ENCODE results near the gene CCDC60. TPM values are rescaled to one million over a fixed set of nuclear protein-coding genes. Genes with fewer than 3 reads are reported as not detected.

CCDC60 gene
- total and polyA plus RNA-seq, 2 experiments from 2014 or later, result not detected

DNA sequence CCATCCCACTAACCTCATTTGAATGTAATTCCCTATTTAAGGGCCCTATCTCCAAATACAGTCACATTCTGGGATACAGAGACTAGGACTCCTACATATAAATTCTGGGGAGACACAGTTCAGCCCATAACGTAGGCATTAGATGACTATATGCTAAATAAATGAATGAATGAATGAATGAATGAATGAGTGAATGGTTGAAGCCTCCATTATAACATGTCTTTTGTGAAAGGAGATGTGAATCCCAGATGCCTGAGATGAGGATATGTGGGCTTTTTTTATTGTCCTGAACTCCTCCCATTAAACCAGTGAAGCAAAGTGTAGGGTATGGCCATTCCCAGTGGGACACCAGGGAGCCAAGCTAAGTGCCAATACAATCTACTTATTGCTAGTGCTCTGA, 238.6 kb downstream of the CCDC60 start:
- H3K36me3 ChIP-seq (ENCODE audit: low read depth), result no peaks in the 10 kb centered on the region
- no peaks in the 10 kb centered on the region for H3K9me3 ChIP-seq (ENCODE audit: low read depth)
- TF ChIP-seq EZH2phosphoT487 (IDR thresholded peaks at IDR 0.05; ENCODE audit: insufficient read depth, low read depth), result no peak
- no peak for TF ChIP-seq EZH2 (IDR thresholded peaks at IDR 0.05; ENCODE audit: insufficient read depth, poor library complexity, severe bottlenecking)
- no peaks in the 10 kb centered on the region for H3K9me2 ChIP-seq (ENCODE audit: insufficient read depth)
- H3K4me3 ChIP-seq, result no peak overlapping the region
- H3F3A ChIP-seq (ENCODE audit: insufficient read depth), result no peaks in the 10 kb centered on the region
- H3K79me2 ChIP-seq (ENCODE audit: insufficient read depth), result no peaks in the 10 kb centered on the region
- 9% methylated on average over 1 of the region's 1 CpG for WGBS, 2 experiments (ENCODE audit: low coverage in 1 of 2, low lambda C conversion rate in 2 of 2, missing lambda C conversion rate in 2 of 2)
- H4K20me1 ChIP-seq (ENCODE audit: insufficient read depth), result no peaks in the 10 kb centered on the region
- in situ Hi-C loops (cut with MboI), result no loop called here
- H3K9ac ChIP-seq, result no peak overlapping the region
- no peaks in the 10 kb centered on the region for H3K4me1 ChIP-seq (ENCODE audit: insufficient read depth)
- no peak overlapping the region for H3K27ac ChIP-seq
- DNase-seq, result no peak
- no peak overlapping the region for H3K4me2 ChIP-seq (ENCODE audit: unreplicated experiment)
- H2AFZ ChIP-seq, result no peak overlapping the region
- no peaks in the 10 kb centered on the region for H3K27me3 ChIP-seq (replicated peaks; ENCODE audit: insufficient read depth)

GRCh38 chr12:119574255-119574654, 239.7 kb downstream of the CCDC60 start:
- Histone ChIP-seq H3K9ac (no peak overlapping the region), H2AFZ (no peak overlapping the region), H3K27ac (no peak overlapping the region), H3K9me2 (ENCODE audit: insufficient read depth) (no peaks in the 10 kb centered on the region), H3K79me2 (ENCODE audit: insufficient read depth) (no peaks in the 10 kb centered on the region), H3K36me3 (ENCODE audit: low read depth) (no peaks in the 10 kb centered on the region), H3K4me2 (ENCODE audit: unreplicated experiment) (no peak overlapping the region), H3K27me3 (replicated peaks; ENCODE audit: insufficient read depth) (no peaks in the 10 kb centered on the region), H4K20me1 (ENCODE audit: insufficient read depth) (no peaks in the 10 kb centered on the region), H3F3A (ENCODE audit: insufficient read depth) (no peaks in the 10 kb centered on the region), H3K9me3 (ENCODE audit: low read depth) (no peaks in the 10 kb centered on the region), H3K4me1 (ENCODE audit: insufficient read depth) (no peaks in the 10 kb centered on the region), H3K4me3 (no peak overlapping the region)
- TF ChIP-seq EZH2 (IDR thresholded peaks at IDR 0.05; ENCODE audit: insufficient read depth, poor library complexity, severe bottlenecking) (no peak), EZH2phosphoT487 (IDR thresholded peaks at IDR 0.05; ENCODE audit: insufficient read depth, low read depth) (no peak)
- WGBS, 2 experiments (ENCODE audit: low coverage in 1 of 2, low lambda C conversion rate in 2 of 2, missing lambda C conversion rate in 2 of 2), result 18 to 38% methylated on average over 1 of the region's 1 CpG
- in situ Hi-C loops (cut with MboI), result no loop called here
- no peak for DNase-seq

GRCh38 chr12:119576118-119576810, 241.7 kb downstream of the CCDC60 start:
- TF ChIP-seq EZH2phosphoT487 (IDR thresholded peaks at IDR 0.05; ENCODE audit: insufficient read depth, low read depth) (no peak), EZH2 (IDR thresholded peaks at IDR 0.05; ENCODE audit: insufficient read depth, poor library complexity, severe bottlenecking) (no peak)
- no peaks in the 10 kb centered on the region for H3K36me3 ChIP-seq (ENCODE audit: low read depth)
- H3K4me1 ChIP-seq (ENCODE audit: insufficient read depth), result no peaks in the 10 kb centered on the region
- no peak overlapping the region for H3K9ac ChIP-seq
- H2AFZ ChIP-seq, result no peak overlapping the region
- no peaks in the 10 kb centered on the region for H3F3A ChIP-seq (ENCODE audit: insufficient read depth)
- H4K20me1 ChIP-seq (ENCODE audit: insufficient read depth), result no peaks in the 10 kb centered on the region
- WGBS, 2 experiments (ENCODE audit: low coverage in 1 of 2, low lambda C conversion rate in 2 of 2, missing lambda C conversion rate in 2 of 2), result 16 to 27% methylated on average over 8 of the region's 8 CpGs
- DNase-seq, result no peak
- no peak overlapping the region for H3K4me3 ChIP-seq
- no peaks in the 10 kb centered on the region for H3K9me2 ChIP-seq (ENCODE audit: insufficient read depth)
- in situ Hi-C loops (cut with MboI), result no loop called here
- no peaks in the 10 kb centered on the region for H3K27me3 ChIP-seq (replicated peaks; ENCODE audit: insufficient read depth)
- no peak overlapping the region for H3K27ac ChIP-seq
- H3K79me2 ChIP-seq (ENCODE audit: insufficient read depth), result no peaks in the 10 kb centered on the region
- no peak overlapping the region for H3K4me2 ChIP-seq (ENCODE audit: unreplicated experiment)
- H3K9me3 ChIP-seq (ENCODE audit: low read depth), result no peaks in the 10 kb centered on the region

GRCh38 chr12:119576915-119577314, 242.4 kb downstream of the CCDC60 start:
- no peak overlapping the region for H3K27ac ChIP-seq
- H3K9ac ChIP-seq, result no peak overlapping the region
- H3K36me3 ChIP-seq (ENCODE audit: low read depth), result no peaks in the 10 kb centered on the region
- in situ Hi-C loops (cut with MboI), result no loop called here
- DNase-seq, result no peak
- no peaks in the 10 kb centered on the region for H3F3A ChIP-seq (ENCODE audit: insufficient read depth)
- no peaks in the 10 kb centered on the region for H3K9me3 ChIP-seq (ENCODE audit: low read depth)
- no peaks in the 10 kb centered on the region for H3K4me1 ChIP-seq (ENCODE audit: insufficient read depth)
- H3K27me3 ChIP-seq (replicated peaks; ENCODE audit: insufficient read depth), result no peaks in the 10 kb centered on the region
- H3K4me3 ChIP-seq, result no peak overlapping the region
- 0 to 5% methylated on average over 1 of the region's 1 CpG for WGBS, 2 experiments (ENCODE audit: low coverage in 1 of 2, low lambda C conversion rate in 2 of 2, missing lambda C conversion rate in 2 of 2)
- no peak overlapping the region for H2AFZ ChIP-seq
- H3K4me2 ChIP-seq (ENCODE audit: unreplicated experiment), result no peak overlapping the region
- no peaks in the 10 kb centered on the region for H3K9me2 ChIP-seq (ENCODE audit: insufficient read depth)
- no peaks in the 10 kb centered on the region for H3K79me2 ChIP-seq (ENCODE audit: insufficient read depth)
- no peaks in the 10 kb centered on the region for H4K20me1 ChIP-seq (ENCODE audit: insufficient read depth)
- TF ChIP-seq EZH2 (IDR thresholded peaks at IDR 0.05; ENCODE audit: insufficient read depth, poor library complexity, severe bottlenecking) (no peak), EZH2phosphoT487 (IDR thresholded peaks at IDR 0.05; ENCODE audit: insufficient read depth, low read depth) (no peak)

Measured in GM23248 (cell line).